Stimulated activated CD8-positive, alpha-beta memory T cell treated with anti-CD3 and anti-CD28 coated beads, Interleukin-7, amount 100 ng/mL, for 24 hours (primary cell): ENCODE results near the gene NEK9.
"Not testable (repeated sequence)": the region's sequence is repeated elsewhere in the genome, so short reads cannot be mapped to it uniquely, and the experiment has no call there.

Source experiments
- DNase-seq: peaks from one replicate; pipeline ENCODE4 v3.0.0-alpha.2; 2020; ENCODE audit warnings: low read depth

The NEK9 gene

DNA sequence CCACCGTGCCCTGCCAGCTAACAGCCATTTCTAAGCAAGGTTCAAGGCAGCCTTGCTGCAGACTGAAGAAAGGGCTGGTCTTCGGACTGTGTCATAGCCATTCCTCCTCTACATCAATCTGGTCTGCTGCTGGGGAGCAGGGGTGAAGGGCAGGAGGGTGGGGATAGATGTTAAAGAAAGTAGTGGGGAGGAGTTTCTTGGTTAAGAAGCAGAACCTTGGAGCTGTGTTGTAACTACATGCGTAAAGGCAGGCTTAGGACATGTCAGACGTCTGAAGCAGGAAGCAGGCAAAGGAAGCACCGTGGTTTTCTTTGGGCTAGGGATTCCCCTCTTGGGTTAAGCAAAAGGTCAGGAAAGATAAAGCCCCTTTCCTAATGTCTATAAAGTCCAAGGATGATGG is 18.1 kb upstream of the NEK9 start:
- no peak for DNase-seq

DNA sequence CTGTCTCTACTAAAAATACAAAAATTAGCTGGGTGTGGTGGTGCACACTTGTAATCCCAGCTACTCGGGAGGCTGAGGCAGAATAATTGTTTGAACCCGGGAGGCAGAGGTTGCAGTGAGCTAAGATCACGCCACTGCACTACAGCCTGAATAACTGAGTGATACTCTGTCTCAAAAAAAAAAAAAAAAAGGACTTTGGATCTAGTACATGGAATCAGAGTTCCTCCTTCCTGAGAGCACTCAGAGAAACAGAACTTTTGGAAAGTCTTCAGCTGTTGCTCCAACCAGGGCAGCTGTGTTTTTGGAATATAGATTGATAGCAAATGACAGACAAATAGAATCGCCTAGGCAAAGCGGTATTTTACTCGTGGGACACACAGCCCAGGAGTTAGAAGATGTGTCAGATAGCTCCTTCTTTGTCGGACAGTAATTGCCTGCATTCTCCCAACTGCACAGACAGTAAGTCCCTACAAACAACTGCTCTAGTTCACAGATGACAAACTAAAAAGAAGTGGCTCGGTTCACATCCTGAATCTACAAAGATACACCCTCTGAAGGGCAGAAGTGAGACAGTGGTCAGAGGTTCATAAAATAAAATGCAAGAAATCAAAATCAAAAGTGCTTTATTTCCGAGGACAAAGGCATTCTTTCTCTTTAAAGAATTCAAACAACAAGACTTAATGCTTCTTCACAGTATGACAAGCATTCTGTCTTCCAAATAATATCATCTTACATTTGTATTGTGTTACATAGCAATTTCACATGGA is 17.1 kb upstream of the NEK9 start:
- no peak for DNase-seq

DNA sequence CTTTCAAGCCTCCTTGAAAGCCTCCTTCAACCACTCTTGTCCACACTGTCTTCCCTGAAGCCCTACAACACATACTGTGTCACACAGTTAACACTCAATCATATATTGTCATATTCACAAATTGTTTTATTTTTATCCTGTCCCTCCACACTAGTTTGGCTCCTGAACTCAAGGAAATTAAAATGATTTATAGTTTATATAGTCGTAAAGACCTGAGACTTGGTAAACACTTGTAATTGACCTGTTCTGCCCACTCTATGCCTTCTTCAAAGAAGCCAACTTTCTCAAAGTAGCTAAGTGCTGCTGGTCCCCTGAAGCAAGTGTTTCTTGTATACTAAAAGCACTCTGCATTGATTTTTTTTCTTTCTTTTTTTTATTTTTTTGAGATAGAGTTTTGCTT is 15.6 kb upstream of the NEK9 start:
- DNase-seq: no peak

- DNase-seq: no peak
Measured at GRCh38 chr14:75141967-75142366, 15.1 kb upstream of the NEK9 start.

DNA sequence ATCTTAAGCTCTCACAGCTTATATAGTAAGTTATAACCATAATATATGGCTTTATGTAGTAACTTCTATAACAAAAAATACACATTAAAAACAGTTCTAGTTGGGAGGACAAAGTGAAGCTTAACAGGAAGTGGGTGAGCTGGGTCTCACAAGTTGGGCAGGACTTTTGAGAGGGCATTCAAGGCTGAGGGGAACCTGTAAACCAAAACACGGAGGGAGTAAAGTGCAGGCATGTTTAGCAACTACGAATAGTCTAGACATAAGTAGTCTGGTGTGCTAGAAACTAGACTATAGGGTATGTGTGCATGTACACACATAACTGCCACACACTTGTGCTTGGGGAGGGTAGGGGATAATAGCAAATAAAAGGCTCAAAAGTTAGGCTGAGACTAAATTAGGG is 14.2 kb upstream of the NEK9 start:
- no peak for DNase-seq

GRCh38 chr14:75140620-75141019 is 13.8 kb upstream of the NEK9 start:
- no peak for DNase-seq

- DNase-seq: no peak
Measured at GRCh38 chr14:75139185-75139584, 12.3 kb upstream of the NEK9 start.

DNA sequence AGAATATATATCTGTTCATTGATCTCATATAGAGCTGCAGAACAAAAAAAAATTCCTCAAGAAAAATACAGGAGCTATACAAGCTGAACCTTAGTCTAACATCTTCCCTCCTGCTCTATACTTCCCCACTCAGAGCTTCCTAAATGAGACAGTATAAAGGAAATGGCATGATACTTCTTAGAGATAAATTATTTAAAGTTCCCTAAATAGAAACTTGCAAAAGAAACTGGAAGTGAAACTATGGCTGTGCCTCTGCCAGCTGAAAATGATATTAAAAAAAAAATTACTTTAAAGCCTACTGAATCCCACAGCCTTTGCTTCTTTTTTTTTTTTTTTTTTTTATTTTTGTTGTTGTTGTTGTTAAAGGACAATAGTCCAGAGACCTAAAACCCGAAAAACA is 11.6 kb upstream of the NEK9 start:
- DNase-seq: no peak

DNA sequence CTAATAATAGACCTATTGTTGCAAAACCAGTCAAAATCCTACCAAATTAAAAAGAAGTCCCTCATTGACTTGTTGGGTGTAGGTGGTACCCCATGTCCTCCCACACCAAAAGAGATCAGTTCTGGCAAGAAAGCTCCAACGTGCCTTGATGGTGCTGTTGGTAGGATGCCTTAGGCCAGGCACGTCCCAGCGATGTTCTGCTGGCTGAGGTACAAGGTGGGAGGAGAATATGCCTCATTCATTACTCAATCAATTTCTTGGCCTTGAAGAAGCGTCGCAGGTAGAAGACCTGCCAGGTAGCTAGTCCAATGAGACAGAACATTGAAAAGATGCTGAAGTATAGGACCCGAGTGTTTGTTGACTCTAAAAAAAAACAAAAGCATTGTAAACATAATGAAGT is 7.8 kb upstream of the NEK9 start:
- no peak for DNase-seq

DNA sequence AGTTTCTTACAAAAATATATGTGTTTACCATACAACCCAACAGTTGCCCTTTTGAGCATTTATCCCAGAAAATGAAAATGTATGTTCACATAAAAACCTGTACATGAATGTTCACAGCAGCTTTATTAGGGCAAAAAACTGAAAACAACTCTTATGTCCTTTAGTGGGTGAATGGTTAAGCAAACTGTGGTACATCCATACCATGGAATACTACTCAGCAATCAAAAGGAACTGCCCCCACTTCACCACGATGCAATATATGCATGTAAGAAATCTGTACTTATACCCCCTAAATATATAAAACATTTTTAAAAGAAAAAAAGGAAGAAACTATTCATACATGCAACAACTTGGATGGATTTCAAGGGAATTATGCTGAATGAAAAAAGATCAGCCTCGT is 6.7 kb upstream of the NEK9 start:
- DNase-seq: no peak

DNA sequence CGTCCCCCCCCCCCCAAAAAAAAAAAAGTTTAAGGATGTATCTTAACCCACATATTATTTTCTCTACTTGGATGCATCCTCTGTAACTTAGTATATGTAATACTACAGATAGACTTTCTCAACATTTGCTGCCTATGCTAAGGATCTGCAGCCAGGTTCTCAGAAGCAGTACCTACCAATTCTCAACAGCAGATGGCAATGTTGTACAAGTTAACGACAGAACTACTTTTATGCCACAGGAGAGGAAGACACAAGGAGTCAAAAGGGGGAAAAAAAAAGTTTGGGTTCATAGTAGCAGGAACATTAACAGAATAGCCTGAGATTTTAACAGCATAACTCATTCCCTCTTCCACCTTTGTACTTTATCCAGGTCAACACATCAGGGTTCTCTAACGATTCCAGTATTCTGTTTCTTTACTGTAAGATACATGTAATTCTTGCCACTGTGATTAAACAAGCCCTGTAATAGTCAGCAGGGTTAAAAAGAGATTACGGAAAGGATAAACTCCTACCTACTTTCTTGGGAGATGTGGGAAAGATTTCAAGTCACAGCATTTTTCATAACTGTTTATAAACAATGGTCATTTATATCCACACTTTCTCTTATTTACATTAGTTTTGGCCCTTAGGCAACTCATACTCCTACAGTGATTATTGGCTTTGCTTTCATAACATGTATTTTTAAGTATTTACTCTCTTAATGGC is 5.7 kb upstream of the NEK9 start:
- no peak for DNase-seq

DNA sequence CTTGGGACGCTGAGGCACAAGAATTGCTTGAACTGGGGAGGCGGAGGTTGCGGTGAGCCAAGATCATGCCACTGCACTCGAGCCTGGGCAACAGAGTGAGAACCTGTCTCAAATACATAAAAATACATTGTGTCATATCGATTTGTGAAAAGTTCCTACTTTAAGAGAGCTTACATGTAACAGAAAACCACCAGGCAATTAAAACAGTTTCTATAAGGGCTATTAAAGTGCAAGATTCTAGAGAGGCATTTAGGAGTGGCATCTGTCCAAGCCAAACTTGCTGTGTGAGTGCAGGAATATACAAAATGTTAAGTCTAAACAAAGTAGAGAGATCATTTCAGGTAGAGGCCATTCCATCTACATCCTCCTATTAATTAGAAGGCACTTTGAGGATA is 1.7 kb upstream of the NEK9 start:
- no peak for DNase-seq

DNA sequence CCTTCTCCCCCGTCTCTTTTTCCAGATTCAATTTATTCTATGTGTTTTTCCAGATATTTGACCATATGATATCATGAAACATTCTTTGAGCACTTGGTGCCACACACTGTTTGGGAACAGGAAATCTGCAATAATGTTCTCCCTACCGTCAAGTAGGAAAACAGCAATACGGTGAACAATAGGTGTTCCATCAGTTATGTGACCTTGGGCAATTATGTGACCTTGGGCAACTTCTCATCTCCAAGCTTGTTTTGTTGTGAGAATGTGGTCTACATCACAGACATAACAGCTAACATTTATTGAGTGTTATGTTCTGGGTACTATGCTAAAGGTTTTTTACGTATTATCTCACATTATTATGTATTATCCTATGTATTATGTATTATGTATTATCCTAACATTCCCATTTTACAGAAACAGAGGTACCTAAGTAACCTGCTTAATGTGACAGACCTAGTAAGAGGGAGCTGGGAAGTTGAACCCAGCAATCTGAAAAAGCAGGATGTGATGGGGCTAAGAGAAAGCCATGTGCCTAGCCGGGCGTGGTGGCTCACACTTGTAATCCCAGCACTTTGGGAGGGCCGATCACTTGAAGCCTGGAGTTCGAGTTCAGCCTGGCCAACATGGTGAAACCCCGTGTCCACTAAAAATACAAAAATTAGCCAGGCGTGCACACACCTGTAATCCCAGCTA is 1.2 kb upstream of the NEK9 start:
- no peak for DNase-seq

DNA sequence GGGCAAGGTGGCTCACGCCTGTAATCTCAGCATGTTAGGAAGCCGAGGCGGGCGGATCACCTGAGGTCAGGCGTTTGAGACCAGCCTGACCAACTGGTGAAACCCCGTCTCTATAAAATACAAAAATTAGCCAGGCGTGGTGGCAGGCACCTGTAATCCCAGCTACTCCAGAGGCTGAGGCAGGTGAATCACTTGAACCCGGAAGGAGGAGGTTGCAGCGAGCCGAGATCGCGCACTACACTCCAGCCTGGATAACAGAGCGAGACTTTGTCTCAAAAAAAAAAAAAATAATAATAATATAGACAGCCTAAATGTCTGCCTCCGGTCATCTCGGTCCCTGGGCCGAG is 599 bp upstream of the NEK9 start:
- DNase-seq: not testable (repeated sequence)

GRCh38 chr14:75126121-75126544 is 715 bp downstream of the NEK9 start:
- no peak for DNase-seq

DNA sequence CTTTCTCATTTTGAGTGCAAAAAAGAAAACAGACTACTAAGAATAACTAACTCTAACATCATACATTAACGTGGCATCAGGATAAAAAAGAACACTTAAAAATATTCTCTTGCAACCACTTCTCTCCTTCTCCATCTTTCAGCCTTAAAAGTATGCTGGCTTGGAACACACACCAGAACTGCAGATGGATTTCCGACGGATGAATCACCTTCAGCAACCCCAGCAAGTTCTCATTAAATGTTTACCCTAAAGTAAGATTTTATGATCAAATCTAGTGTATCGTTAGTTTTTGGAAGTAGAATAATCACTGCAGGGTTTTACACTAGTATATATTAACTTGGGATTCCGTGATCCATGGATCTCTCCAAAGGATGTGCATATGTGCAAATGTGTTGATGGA is 1.2 kb downstream of the NEK9 start:
- no peak for DNase-seq

GRCh38 chr14:75123991-75124390 is 2.9 kb downstream of the NEK9 start:
- DNase-seq: no peak

GRCh38 chr14:75121552-75121951 is 5.3 kb downstream of the NEK9 start:
- DNase-seq: no peak

DNA sequence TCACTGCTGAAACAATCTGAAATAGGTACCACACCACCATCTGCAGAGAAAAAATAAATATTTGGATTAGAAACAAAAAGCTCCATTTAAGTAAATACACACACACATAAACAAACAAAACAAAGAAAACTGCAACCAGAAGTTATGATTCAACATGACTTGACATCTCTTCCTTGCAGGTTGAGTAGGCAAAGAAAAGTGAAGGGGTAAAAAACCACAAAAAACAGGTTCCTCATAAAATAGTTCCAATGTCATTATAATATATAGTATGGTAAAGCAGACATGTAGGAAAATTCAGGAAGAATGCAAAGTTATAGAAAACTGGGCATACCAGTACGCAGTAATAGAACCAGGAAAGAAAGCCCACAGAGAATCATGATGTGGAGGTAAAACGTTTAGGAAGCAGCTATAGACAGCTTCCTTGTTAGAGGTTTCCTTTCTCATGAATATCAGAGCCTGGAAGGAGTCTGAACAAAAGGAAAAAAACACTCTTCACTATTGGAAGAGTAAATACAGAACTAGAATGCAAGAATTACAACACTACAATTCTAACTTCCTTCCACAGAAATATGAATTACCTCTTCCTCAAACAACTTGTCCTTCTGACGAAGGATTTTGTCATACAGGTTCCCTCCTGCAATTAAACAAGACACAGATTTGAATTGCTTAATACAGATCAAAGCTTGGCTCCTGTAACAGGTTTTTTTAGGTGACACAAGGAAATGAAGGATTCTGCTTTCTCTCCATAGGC is 6.1 kb downstream of the NEK9 start:
- DNase-seq: no peak

GRCh38 chr14:75119056-75119455 is 7.8 kb downstream of the NEK9 start:
- no peak for DNase-seq

GRCh38 chr14:75113932-75114539 is 12.8 kb downstream of the NEK9 start:
- DNase-seq: no peak

DNA sequence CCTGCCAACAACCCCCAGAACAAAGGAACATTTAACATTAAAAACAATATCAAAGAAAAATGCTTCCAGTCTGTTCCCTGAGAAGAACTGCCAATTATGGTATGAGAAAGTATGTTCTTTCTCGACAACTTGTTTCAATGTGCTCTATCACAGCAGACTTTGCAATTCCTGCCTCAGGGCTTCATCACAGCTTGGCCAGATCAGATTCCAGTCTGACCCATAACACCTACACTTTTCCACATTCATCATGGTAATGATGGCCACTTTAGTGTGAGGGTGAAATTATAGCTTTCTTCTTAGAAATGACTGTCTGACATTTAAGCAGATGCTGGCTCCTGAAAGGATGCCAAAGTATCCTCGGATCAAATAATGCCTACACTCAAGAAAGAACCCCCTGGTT is 17.0 kb downstream of the NEK9 start:
- no peak for DNase-seq
